LNCaP clone FGC (cell line): ENCODE data around the gene PAQR5.
"Not testable (repeated sequence)": the region's sequence is repeated elsewhere in the genome, so short reads cannot be mapped to it uniquely, and the experiment has no call there.

ENCODE experiments used
- DNase-seq: peaks from one replicate; pipeline ENCODE4 v3.0.0-alpha.2; 2011; ENCODE audit warnings: low read depth
- H3K4me3 ChIP-seq: 2 replicates; pipeline ENCODE4 v1.5.1; 2011; ENCODE audit warnings: mild to moderate bottlenecking, low read depth, low read length, control low read depth
- CTCF ChIP-seq: IDR thresholded peaks from 2 replicates; pipeline ENCODE4 v1.5.1; 2012; ENCODE audit warnings: mild to moderate bottlenecking; ENCODE audit not compliant: control insufficient read depth, insufficient read depth; ENCODE audit errors: extremely low read depth

The PAQR5 gene

GRCh38 chr15:69285834-69286233 lies 12.9 kb upstream of the PAQR5 start:
- H3K4me3 ChIP-seq: no peak overlapping the region
- DNase-seq: no peak
- no peak for TF ChIP-seq CTCF

- H3K4me3 ChIP-seq: no peak overlapping the region
- DNase-seq: no peak
- TF ChIP-seq CTCF: no peak
These were observed 10.7 kb upstream of the PAQR5 start for GRCh38 chr15:69288011-69288410.

GRCh38 chr15:69288531-69289341 lies 10.0 kb upstream of the PAQR5 start:
- no peak for TF ChIP-seq CTCF
- peak; percentile 7 for DNase-seq
- H3K4me3 ChIP-seq: no peak overlapping the region

GRCh38 chr15:69289342-69290146 lies 9.2 kb upstream of the PAQR5 start:
- no peak for TF ChIP-seq CTCF
- no peak for DNase-seq
- no peak overlapping the region for H3K4me3 ChIP-seq

- no peak for DNase-seq
- H3K4me3 ChIP-seq: no peak overlapping the region
- no peak for TF ChIP-seq CTCF
These were observed 8.2 kb upstream of the PAQR5 start for GRCh38 chr15:69290346-69291164.

DNA sequence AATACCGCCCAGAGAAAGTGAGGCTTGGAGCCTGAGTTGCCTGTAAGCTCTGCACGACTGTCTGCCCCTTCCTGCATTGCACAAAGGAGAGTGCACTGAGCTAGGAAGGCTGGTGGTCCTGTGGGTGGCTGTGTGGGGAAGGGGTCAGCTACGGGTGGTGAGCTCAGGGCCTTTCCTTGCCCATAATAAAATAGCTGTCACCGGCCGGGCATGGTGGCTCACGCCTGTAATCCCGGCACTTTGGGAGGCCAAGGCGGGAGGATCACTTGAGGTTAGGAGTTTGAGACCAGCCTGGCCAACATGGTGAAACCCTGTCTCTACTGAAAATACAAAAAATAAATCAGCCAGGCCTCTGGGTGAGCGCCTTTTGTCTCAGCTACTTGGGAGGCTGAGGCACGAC lies 7.1 kb upstream of the PAQR5 start:
- not testable (repeated sequence) for DNase-seq, H3K4me3 ChIP-seq

DNA sequence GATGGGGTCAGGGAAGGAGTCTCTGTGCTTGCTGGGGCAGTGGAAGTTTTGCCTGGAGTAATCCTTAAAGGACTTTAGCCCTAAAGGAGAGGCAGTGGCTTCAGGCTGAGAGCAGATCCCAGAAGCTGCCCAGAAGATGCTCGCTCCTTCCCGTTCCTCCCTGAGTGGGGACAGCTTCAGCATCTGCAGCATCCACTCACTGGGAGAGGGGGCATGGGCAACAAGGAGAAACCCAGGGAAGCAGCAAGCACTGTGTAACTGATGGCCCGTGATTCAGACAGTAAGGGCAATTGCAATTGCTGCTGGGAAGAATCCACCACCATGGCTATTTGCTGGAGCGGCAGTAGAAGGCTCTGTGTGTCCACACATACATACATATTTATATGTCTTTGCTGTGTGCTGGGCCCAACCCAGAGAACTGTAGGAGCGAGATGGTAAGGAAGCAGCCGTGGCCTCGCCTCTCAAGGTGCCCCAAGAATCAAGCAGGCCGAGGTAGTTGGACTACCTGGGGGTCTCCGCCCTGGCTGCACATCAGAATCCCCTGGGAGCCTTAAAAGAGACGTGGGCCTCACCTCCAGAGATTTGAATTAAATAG lies 5.8 kb upstream of the PAQR5 start:
- no peak for DNase-seq
- TF ChIP-seq CTCF: no peak
- H3K4me3 ChIP-seq: no peak overlapping the region
